ENCODE data around the gene SCYL2. TPM values are rescaled to one million over a fixed set of nuclear protein-coding genes. Genes with fewer than 3 reads are reported as not detected.
"Not testable (repeated sequence)": the region's sequence is repeated elsewhere in the genome, so short reads cannot be mapped to it uniquely, and the experiment has no call there.

The SCYL2 gene
- total and polyA plus RNA-seq, 4 donors, result 10.0 to 32.5 (median 18.9) TPM

DNA sequence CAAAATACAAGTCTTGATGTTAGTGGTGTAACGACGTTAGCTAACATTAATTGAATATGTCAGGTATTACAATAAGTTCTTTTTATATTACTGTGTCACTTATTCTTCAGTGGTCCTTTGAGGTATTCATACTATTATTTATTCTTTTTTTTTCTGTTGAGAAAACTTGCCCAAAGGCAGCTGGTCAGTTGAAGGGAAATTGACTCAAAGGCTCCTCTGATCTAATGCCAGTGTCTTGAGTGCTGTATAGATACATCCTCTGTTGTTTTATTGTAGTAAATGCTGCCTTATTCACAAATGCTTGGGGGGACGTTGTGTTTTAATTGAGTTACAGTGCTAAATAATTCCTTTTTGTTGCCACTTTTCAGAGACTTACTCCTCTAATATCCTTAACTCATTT lies 23.0 kb downstream of the SCYL2 start:
- 96% methylated on average over 3 of the region's 3 CpGs for WGBS
- no peak overlapping the region for H3K27ac ChIP-seq (ENCODE audit: low read depth in 1 of 2, low read length in 2 of 2)
- H3K9me3 ChIP-seq (ENCODE audit: control insufficient read depth in 4 of 4, low read length in 3 of 4), result no peaks in the 10 kb centered on the region
- no peaks in the 10 kb centered on the region for H3K4me1 ChIP-seq (ENCODE audit: control insufficient read depth in 4 of 4, insufficient read depth in 4 of 4, low read length in 3 of 4)
- DNase-seq (ENCODE audit: low spot score), result no peak
- TF ChIP-seq FOXA2 (IDR thresholded peaks at IDR 0.05), result no peak
- TF ChIP-seq SP1 (IDR thresholded peaks at IDR 0.05), result no peak
- TF ChIP-seq RAD21 (IDR thresholded peaks at IDR 0.05), result no peak
- TF ChIP-seq, protein P1, sequence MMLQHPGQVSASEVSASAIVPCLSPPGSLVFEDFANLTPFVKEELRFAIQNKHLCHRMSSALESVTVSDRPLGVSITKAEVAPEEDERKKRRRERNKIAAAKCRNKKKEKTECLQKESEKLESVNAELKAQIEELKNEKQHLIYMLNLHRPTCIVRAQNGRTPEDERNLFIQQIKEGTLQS (IDR thresholded peaks at IDR 0.05), result no peak
- TF ChIP-seq HNF4A (conservative IDR thresholded peaks at IDR 0.05), result no peak
- TF ChIP-seq GABPA (IDR thresholded peaks at IDR 0.05 in 1 of 2, conservative IDR thresholded peaks at IDR 0.05 in 1 of 2), result no peak
- TF ChIP-seq EGR1 (IDR thresholded peaks at IDR 0.05; ENCODE audit: low read depth in 2 of 2), result no peak
- TF ChIP-seq, protein P2, sequence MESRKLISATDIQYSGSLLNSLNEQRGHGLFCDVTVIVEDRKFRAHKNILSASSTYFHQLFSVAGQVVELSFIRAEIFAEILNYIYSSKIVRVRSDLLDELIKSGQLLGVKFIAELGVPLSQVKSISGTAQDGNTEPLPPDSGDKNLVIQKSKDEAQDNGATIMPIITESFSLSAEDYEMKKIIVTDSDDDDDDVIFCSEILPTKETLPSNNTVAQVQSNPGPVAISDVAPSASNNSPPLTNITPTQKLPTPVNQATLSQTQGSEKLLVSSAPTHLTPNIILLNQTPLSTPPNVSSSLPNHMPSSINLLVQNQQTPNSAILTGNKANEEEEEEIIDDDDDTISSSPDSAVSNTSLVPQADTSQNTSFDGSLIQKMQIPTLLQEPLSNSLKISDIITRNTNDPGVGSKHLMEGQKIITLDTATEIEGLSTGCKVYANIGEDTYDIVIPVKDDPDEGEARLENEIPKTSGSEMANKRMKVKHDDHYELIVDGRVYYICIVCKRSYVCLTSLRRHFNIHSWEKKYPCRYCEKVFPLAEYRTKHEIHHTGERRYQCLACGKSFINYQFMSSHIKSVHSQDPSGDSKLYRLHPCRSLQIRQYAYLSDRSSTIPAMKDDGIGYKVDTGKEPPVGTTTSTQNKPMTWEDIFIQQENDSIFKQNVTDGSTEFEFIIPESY (IDR thresholded peaks at IDR 0.05), result no peak
- no peak for TF ChIP-seq JUND (IDR thresholded peaks at IDR 0.05)
- no peak overlapping the region for H3K4me3 ChIP-seq (ENCODE audit: low read depth in 1 of 3, low read length in 3 of 3)
- H3K27me3 ChIP-seq (ENCODE audit: control insufficient read depth in 4 of 4, insufficient read depth in 4 of 4, low read length in 3 of 4), result no peaks in the 10 kb centered on the region
- H3K9ac ChIP-seq (ENCODE audit: low read depth in 1 of 2, low read length in 2 of 2), result no peak overlapping the region
- peaks cover 0 to 20% (median 6%) of the 10 kb centered on the region in 4 donors for H3K36me3 ChIP-seq (ENCODE audit: control insufficient read depth in 4 of 4, insufficient read depth in 3 of 4, low read depth in 1 of 4, low read length in 3 of 4)

DNA sequence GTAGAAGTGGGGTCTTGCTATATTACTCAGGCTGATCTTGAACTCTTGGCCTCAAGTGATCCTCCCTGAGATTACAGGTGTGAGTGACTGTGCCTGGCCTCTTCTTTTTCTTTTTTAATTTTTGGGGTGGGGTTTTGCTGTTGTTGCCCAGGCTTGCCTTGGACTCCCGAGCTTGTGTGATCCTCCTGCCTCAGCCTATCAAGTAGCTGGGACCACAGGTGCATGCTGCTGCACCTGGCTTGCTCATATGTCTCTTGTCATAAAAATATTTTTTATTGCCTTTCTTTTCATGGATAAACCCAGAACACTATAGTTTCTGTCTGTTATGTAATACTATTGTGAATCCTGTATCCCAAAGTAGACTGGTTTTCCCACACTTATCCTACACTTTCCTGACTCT lies 26.0 kb downstream of the SCYL2 start:
- no peak overlapping the region for H3K4me3 ChIP-seq (ENCODE audit: low read depth in 1 of 3, low read length in 3 of 3)
- DNase-seq (ENCODE audit: low spot score), result no peak
- WGBS, result 81% methylated on average over 1 of the region's 1 CpG
- no peaks in the 10 kb centered on the region for H3K27me3 ChIP-seq (ENCODE audit: control insufficient read depth in 4 of 4, insufficient read depth in 4 of 4, low read length in 3 of 4)
- no peaks in the 10 kb centered on the region for H3K4me1 ChIP-seq (ENCODE audit: control insufficient read depth in 4 of 4, insufficient read depth in 4 of 4, low read length in 3 of 4)
- H3K36me3 ChIP-seq (ENCODE audit: control insufficient read depth in 4 of 4, insufficient read depth in 3 of 4, low read depth in 1 of 4, low read length in 3 of 4), result peaks cover 1 to 15% (median 13%) of the 10 kb centered on the region in 4 donors
- H3K27ac ChIP-seq (ENCODE audit: low read depth in 1 of 2, low read length in 2 of 2), result no peak overlapping the region
- H3K9ac ChIP-seq (ENCODE audit: low read depth in 1 of 2, low read length in 2 of 2), result no peak overlapping the region
- TF ChIP-seq, protein P1 (IDR thresholded peaks at IDR 0.05), result no peak
- TF ChIP-seq EGR1 (IDR thresholded peaks at IDR 0.05; ENCODE audit: low read depth in 2 of 2) (no peak), TAF1 (conservative IDR thresholded peaks at IDR 0.05) (no peak), GABPA (IDR thresholded peaks at IDR 0.05 in 1 of 2, conservative IDR thresholded peaks at IDR 0.05 in 1 of 2) (no peak), HNF4A (conservative IDR thresholded peaks at IDR 0.05) (no peak), JUND (IDR thresholded peaks at IDR 0.05) (no peak)
- TF ChIP-seq, protein P3, sequence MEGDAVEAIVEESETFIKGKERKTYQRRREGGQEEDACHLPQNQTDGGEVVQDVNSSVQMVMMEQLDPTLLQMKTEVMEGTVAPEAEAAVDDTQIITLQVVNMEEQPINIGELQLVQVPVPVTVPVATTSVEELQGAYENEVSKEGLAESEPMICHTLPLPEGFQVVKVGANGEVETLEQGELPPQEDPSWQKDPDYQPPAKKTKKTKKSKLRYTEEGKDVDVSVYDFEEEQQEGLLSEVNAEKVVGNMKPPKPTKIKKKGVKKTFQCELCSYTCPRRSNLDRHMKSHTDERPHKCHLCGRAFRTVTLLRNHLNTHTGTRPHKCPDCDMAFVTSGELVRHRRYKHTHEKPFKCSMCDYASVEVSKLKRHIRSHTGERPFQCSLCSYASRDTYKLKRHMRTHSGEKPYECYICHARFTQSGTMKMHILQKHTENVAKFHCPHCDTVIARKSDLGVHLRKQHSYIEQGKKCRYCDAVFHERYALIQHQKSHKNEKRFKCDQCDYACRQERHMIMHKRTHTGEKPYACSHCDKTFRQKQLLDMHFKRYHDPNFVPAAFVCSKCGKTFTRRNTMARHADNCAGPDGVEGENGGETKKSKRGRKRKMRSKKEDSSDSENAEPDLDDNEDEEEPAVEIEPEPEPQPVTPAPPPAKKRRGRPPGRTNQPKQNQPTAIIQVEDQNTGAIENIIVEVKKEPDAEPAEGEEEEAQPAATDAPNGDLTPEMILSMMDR (IDR thresholded peaks at IDR 0.05; ENCODE audit: low read depth, low read length, missing input control), result no peak
- TF ChIP-seq, protein P4, sequence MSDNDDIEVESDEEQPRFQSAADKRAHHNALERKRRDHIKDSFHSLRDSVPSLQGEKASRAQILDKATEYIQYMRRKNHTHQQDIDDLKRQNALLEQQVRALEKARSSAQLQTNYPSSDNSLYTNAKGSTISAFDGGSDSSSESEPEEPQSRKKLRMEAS (IDR thresholded peaks at IDR 0.05), result no peak
- TF ChIP-seq, protein P5, sequence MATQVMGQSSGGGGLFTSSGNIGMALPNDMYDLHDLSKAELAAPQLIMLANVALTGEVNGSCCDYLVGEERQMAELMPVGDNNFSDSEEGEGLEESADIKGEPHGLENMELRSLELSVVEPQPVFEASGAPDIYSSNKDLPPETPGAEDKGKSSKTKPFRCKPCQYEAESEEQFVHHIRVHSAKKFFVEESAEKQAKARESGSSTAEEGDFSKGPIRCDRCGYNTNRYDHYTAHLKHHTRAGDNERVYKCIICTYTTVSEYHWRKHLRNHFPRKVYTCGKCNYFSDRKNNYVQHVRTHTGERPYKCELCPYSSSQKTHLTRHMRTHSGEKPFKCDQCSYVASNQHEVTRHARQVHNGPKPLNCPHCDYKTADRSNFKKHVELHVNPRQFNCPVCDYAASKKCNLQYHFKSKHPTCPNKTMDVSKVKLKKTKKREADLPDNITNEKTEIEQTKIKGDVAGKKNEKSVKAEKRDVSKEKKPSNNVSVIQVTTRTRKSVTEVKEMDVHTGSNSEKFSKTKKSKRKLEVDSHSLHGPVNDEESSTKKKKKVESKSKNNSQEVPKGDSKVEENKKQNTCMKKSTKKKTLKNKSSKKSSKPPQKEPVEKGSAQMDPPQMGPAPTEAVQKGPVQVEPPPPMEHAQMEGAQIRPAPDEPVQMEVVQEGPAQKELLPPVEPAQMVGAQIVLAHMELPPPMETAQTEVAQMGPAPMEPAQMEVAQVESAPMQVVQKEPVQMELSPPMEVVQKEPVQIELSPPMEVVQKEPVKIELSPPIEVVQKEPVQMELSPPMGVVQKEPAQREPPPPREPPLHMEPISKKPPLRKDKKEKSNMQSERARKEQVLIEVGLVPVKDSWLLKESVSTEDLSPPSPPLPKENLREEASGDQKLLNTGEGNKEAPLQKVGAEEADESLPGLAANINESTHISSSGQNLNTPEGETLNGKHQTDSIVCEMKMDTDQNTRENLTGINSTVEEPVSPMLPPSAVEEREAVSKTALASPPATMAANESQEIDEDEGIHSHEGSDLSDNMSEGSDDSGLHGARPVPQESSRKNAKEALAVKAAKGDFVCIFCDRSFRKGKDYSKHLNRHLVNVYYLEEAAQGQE (IDR thresholded peaks at IDR 0.05), result no peak
- no peaks in the 10 kb centered on the region for H3K9me3 ChIP-seq (ENCODE audit: control insufficient read depth in 4 of 4, low read length in 3 of 4)

DNA sequence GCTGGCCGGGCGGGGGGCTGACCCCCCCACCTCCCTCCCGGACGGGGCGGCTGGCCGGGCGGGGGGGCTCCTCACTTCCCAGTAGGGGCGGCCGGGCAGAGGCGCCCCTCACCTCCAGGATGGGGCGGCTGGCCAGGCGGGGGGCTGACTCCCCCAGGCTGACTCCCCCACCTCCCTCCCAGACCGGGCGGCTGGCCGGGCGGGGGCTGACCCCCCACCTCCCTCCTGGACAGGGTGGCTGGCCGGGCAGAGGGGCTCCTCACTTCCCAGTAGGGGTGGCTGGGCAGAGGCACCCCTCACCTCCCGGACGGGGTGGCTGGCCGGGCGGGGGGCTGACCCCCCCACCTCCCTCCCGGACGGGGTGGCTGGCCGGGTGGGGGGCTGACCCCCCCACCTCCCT lies 27.4 kb downstream of the SCYL2 start:
- H3K36me3 ChIP-seq (ENCODE audit: control insufficient read depth in 4 of 4, insufficient read depth in 3 of 4, low read depth in 1 of 4, low read length in 3 of 4), result peaks cover 2 to 18% (median 16%) of the 10 kb centered on the region in 4 donors
- H3K27me3 ChIP-seq (ENCODE audit: control insufficient read depth in 4 of 4, insufficient read depth in 4 of 4, low read length in 3 of 4); H3K27ac ChIP-seq (ENCODE audit: low read depth in 1 of 2, low read length in 2 of 2); H3K4me3 ChIP-seq (ENCODE audit: low read depth in 1 of 3, low read length in 3 of 3); H3K9me3 ChIP-seq (ENCODE audit: control insufficient read depth in 4 of 4, low read length in 3 of 4); H3K9ac ChIP-seq (ENCODE audit: low read depth in 1 of 2, low read length in 2 of 2); H3K4me1 ChIP-seq (ENCODE audit: control insufficient read depth in 4 of 4, insufficient read depth in 4 of 4, low read length in 3 of 4); DNase-seq (ENCODE audit: low spot score): not testable (repeated sequence)
- 97% methylated on average over 18 of the region's 24 CpGs for WGBS

All from liver (tissue), 9 donors.